HCT116 (cell line): Measurements from ENCODE around the gene CLEC16A. TPM values are rescaled to one million over a fixed set of nuclear protein-coding genes. Genes with fewer than 3 reads are reported as not detected.
"Not testable (repeated sequence)": the region's sequence is repeated elsewhere in the genome, so short reads cannot be mapped to it uniquely, and the experiment has no call there.

Experiments
- ATAC-seq: fragments of 200-7000 bp; cut with Tn5 transposase; 2 replicates; pipeline ENCODE4 v1.9.1; 2020; ENCODE audit warnings: mild to moderate bottlenecking, moderate library complexity
- BruUV-seq: library from RNA; stranded (reverse); fragments of 400-500 nt; replicated peaks from 2 replicates; lab custom pipeline; 2021; lab: Mats Ljungman, UMichigan
- CTCF ChIA-PET: fragments of 300-600 bp; sonication (Branson Sonifier 250); formaldehyde crosslinking; loops from one replicate; lab custom pipeline; 2021; ENCODE audit warnings: antibody characterized with exemption; lab: Charles Lee
- POLR2A ChIA-PET: fragments of 300-600, 350-600 bp; sonication (Branson Sonifier 250); formaldehyde crosslinking; loops from one replicate; lab custom pipeline; 2021; ENCODE audit warnings: antibody characterized with exemption; lab: Charles Lee
- RAD21 ChIA-PET, 2 experiments: fragments of 300-600 bp; sonication (Branson Sonifier 250); formaldehyde crosslinking; loops; one replicate each; lab custom pipeline; 2023; ENCODE audit warnings: low total read pairs in 2 of 2; ENCODE audit not compliant: uncharacterized antibody in 2 of 2, unreplicated experiment in 2 of 2, low non-redundant PET in 1 of 2; lab: Charles Lee
- DNase-seq: peaks from one replicate; pipeline ENCODE4 v3.0.0-alpha.2; 2010; ENCODE audit warnings: low read depth, low spot score
- H2AFZ ChIP-seq: fragments of 200-600 bp; shearing (Covaris generic), sonication (generic); 2 replicates; pipeline ENCODE4 v1.6.1; 2017; ENCODE audit warnings: low read depth, mixed run types, mixed read lengths, antibody characterized with exemption, low read length; ENCODE audit not compliant: poor library complexity, severe bottlenecking
- H3K27ac ChIP-seq: 2 replicates; pipeline ENCODE4 v1.5.1; 2012; ENCODE audit warnings: low read depth, low read length
- H3K27me3 ChIP-seq: fragments of 200-600 bp; sonication (generic); 2 replicates; pipeline ENCODE4 v1.6.1; 2016; ENCODE audit warnings: mixed run types, low read length, mixed read lengths; ENCODE audit not compliant: insufficient read depth
- H3K36me3 ChIP-seq, 2 experiments: fragments of 200-500 bp in 1 of 2; fragments of 200-600 bp in 1 of 2; sonication (Bioruptor generic) in 1 of 2; sonication (generic) in 1 of 2; 2 replicates each; pipeline versions ENCODE4 v1.5.1 to v1.6.1; 2014 to 2016; ENCODE audit warnings: low read length in 2 of 2, inconsistent platforms in 1 of 2, mixed read lengths in 1 of 2, mixed run types in 1 of 2; ENCODE audit not compliant: insufficient read depth in 2 of 2, control insufficient read depth in 1 of 2
- H3K4me1 ChIP-seq, 2 experiments: fragments of 200-600 bp in 1 of 2; sonication (generic) in 1 of 2; 2 replicates each; pipeline versions ENCODE4 v1.5.1 to v1.6.1; 2012 to 2017; ENCODE audit warnings: low read length in 2 of 2, inconsistent platforms in 1 of 2, mild to moderate bottlenecking in 1 of 2, mixed read lengths in 1 of 2, mixed run types in 1 of 2, moderate library complexity in 1 of 2; ENCODE audit not compliant: insufficient read depth in 2 of 2, control insufficient read depth in 1 of 2
- H3K4me2 ChIP-seq: fragments of 200-600 bp; sonication (generic); 2 replicates; pipeline ENCODE4 v1.6.1; 2017; ENCODE audit warnings: mixed run types, low read length, mixed read lengths
- H3K4me3 ChIP-seq, 2 experiments: fragments of 200-600 bp in 1 of 2; sonication (generic) in 1 of 2; replicated peaks in 1 of 2; 2 replicates each; pipeline ENCODE4 v1.5.1; 2011 to 2016; ENCODE audit warnings: low read length in 2 of 2, control low read depth in 1 of 2, low read depth in 1 of 2, mild to moderate bottlenecking in 1 of 2, mixed read lengths in 1 of 2, mixed run types in 1 of 2
- H3K79me2 ChIP-seq: fragments of 200-600 bp; sonication (generic); 2 replicates; pipeline ENCODE4 v1.6.1; 2017; ENCODE audit warnings: mild to moderate bottlenecking, mixed run types, low read length, moderate library complexity, mixed read lengths; ENCODE audit not compliant: insufficient read depth
- H3K9ac ChIP-seq: fragments of 200-600 bp; sonication (generic); 2 replicates; pipeline ENCODE4 v1.6.1; 2016; ENCODE audit warnings: low read length, mixed read lengths
- H3K9me2 ChIP-seq: fragments of 200-600 bp; sonication (generic), shearing (Covaris generic); 2 replicates; pipeline ENCODE4 v1.6.1; 2017; ENCODE audit warnings: mixed run types, mild to moderate bottlenecking, moderate library complexity; ENCODE audit not compliant: insufficient read depth
- H3K9me3 ChIP-seq, 2 experiments: fragments of 200-500 bp in 1 of 2; fragments of 200-600 bp in 1 of 2; sonication (Bioruptor generic) in 1 of 2; sonication (generic) in 1 of 2; 2 replicates each; pipeline ENCODE4 v1.6.1; 2014 to 2017; ENCODE audit warnings: low read length in 2 of 2, mixed read lengths in 2 of 2, inconsistent platforms in 1 of 2, low read depth in 1 of 2, mild to moderate bottlenecking in 1 of 2, mixed run types in 1 of 2, moderate library complexity in 1 of 2; ENCODE audit not compliant: control insufficient read depth in 1 of 2, insufficient read depth in 1 of 2
- H4K20me1 ChIP-seq: fragments of 200-600 bp; sonication (generic), shearing (Covaris generic); 2 replicates; pipeline ENCODE4 v1.6.1; 2017; ENCODE audit warnings: mixed run types, mild to moderate bottlenecking, moderate library complexity; ENCODE audit not compliant: insufficient read depth
- CBX3 ChIP-seq: IDR thresholded peaks from 2 replicates; pipeline ENCODE4 v1.6.1; 2012; ENCODE audit warnings: low read depth
- CEBPB ChIP-seq: IDR thresholded peaks from 2 replicates; pipeline ENCODE4 v1.6.1; 2012; ENCODE audit warnings: low read depth
- CTCF ChIP-seq, 3 experiments: fragments of 200-600 bp in 1 of 3; sonication (generic) in 1 of 3; IDR thresholded peaks in 2 of 3; conservative IDR thresholded peaks in 1 of 3; 2 replicates each; pipeline ENCODE4 v1.5.1; 2012 to 2017; ENCODE audit warnings: low read depth in 2 of 3, low read length in 2 of 3, antibody characterized with exemption in 1 of 3, borderline replicate concordance in 1 of 3, control low read depth in 1 of 3, mild to moderate bottlenecking in 1 of 3, mixed read lengths in 1 of 3, mixed run types in 1 of 3, moderate library complexity in 1 of 3; ENCODE audit not compliant: insufficient read depth in 1 of 3
- EGR1 ChIP-seq: IDR thresholded peaks from 2 replicates; pipeline ENCODE4 v1.6.1; 2012; ENCODE audit warnings: low read depth
- ELF1 ChIP-seq: IDR thresholded peaks from 2 replicates; pipeline ENCODE4 v1.6.1; 2012; ENCODE audit warnings: low read depth, borderline replicate concordance
- EZH2 ChIP-seq: fragments of 200-600 bp; sonication (generic); IDR thresholded peaks from 2 replicates; pipeline ENCODE4 v1.6.1; 2017; ENCODE audit warnings: antibody characterized with exemption, mixed run types
- EZH2phosphoT487 ChIP-seq: fragments of 200-600 bp; IDR thresholded peaks from 2 replicates; pipeline ENCODE4 v1.6.1; 2018; ENCODE audit warnings: antibody characterized with exemption, borderline replicate concordance
- FOSL1 ChIP-seq: IDR thresholded peaks from 2 replicates; pipeline ENCODE4 v1.6.1; 2012; ENCODE audit warnings: low read depth
- JUND ChIP-seq: IDR thresholded peaks from 2 replicates; pipeline ENCODE4 v1.6.1; 2012
- POLR2A ChIP-seq: IDR thresholded peaks from 2 replicates; pipeline ENCODE4 v1.7.0; 2011; ENCODE audit warnings: borderline replicate concordance; ENCODE audit not compliant: insufficient read depth, insufficient read length; ENCODE audit errors: extremely low read depth
- POLR2AphosphoS5 ChIP-seq: IDR thresholded peaks from 2 replicates; pipeline ENCODE4 v1.6.1; 2011; ENCODE audit warnings: mild to moderate bottlenecking, low read depth, low read length, moderate library complexity
- RAD21 ChIP-seq: IDR thresholded peaks from 2 replicates; pipeline ENCODE4 v1.6.1; 2012; ENCODE audit warnings: low read depth, mild to moderate bottlenecking
- SIN3A ChIP-seq: IDR thresholded peaks from 2 replicates; pipeline ENCODE4 v1.6.1; 2012; ENCODE audit warnings: low read depth
- SP1 ChIP-seq: IDR thresholded peaks from 2 replicates; pipeline ENCODE4 v1.6.1; 2012; ENCODE audit warnings: low read depth
- TCF7L2 ChIP-seq: IDR thresholded peaks from 2 replicates; pipeline ENCODE4 v1.7.0; 2011; ENCODE audit warnings: borderline replicate concordance, inconsistent platforms; ENCODE audit not compliant: insufficient read depth, insufficient read length; ENCODE audit errors: extremely low read depth
- YY1 ChIP-seq: IDR thresholded peaks from 2 replicates; pipeline ENCODE4 v1.6.1; 2011; ENCODE audit warnings: low read length, low read depth, moderate library complexity, mild to moderate bottlenecking; ENCODE audit not compliant: insufficient replicate concordance; ENCODE audit errors: extremely low read depth
- ZFX ChIP-seq: fragments of 450-650 bp; IDR thresholded peaks from 2 replicates; pipeline ENCODE4 v1.6.1; 2017
- intact Hi-C: fragments of 100-400 bp; cut with micrococcal nuclease; formaldehyde crosslinking; loops from 2 replicates; pipeline ENCODE4 v1.10.0; 2022
- total RNA-seq: library from RNA; stranded (reverse); gene quantifications from one replicate; pipeline ENCODE4 v1.2.1, GENCODE V29; 2021; ENCODE audit not compliant: unreplicated experiment
- TF ChIP-seq, protein P1 (sequence below): IDR thresholded peaks from 2 replicates; pipeline ENCODE4 v1.6.1; 2012

The CLEC16A gene
- total RNA-seq, 1 experiment from 2014 or later = 18.0 TPM

DNA sequence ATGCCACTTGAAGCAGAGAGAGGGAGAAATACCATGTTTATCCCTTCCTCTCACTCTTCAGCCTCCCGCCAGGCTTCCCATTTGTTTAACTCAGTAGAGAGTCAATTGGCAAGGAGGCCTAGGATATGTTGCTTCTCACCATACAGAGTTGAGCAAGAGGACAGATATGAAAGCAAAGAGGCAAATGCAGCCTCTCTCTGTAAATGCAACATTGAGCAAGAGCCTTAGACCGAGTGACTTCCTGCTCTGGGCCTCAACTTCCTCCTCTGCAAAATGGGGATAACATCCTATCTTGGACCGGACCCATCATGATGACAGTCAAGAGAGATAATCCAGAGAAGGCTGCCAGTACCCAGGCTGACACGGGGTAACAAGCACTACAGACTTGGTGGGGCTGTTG, 274.8 kb downstream of the CLEC16A start:
- Histone ChIP-seq H3K9me2 (no peaks in the 10 kb centered on the region), H3K36me3 (no peaks in the 10 kb centered on the region), H2AFZ (no peak overlapping the region), H3K9me3 (peaks cover 11 to 21% of the 10 kb centered on the region in 2 experiments; a peak in 3 of 4 replicates), H4K20me1 (no peaks in the 10 kb centered on the region), H3K79me2 (no peaks in the 10 kb centered on the region), H3K27me3 (no peaks in the 10 kb centered on the region), H3K4me1 (no peaks in the 10 kb centered on the region), H3K9ac (no peak overlapping the region), H3K4me2 (no peak overlapping the region), H3K4me3 (no peak overlapping the region), H3K27ac (no peak overlapping the region)
- TF ChIP-seq YY1 (no peak), POLR2A (no peak), RAD21 (no peak), CBX3 (no peak), SIN3A (no peak), POLR2AphosphoS5 (no peak), ZFX (no peak), JUND (no peak), EZH2phosphoT487 (no peak), CEBPB (no peak), EGR1 (no peak), FOSL1 (no peak), TCF7L2 (no peak), ELF1 (no peak), CTCF (IDR thresholded peaks at IDR 0.05 in 2 of 3, conservative IDR thresholded peaks at IDR 0.05 in 1 of 3; ENCODE audit: borderline replicate concordance in 1 of 3, insufficient read depth in 1 of 3, low read depth in 2 of 3, low read length in 2 of 3) (no peak), SP1 (no peak), EZH2 (no peak)
- TF ChIP-seq, protein P1, sequence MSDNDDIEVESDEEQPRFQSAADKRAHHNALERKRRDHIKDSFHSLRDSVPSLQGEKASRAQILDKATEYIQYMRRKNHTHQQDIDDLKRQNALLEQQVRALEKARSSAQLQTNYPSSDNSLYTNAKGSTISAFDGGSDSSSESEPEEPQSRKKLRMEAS = no peak
- ChIA-PET POLR2A (no interaction called here), RAD21 (no interaction called here), CTCF (no interaction called here)
- ATAC-seq = no peak
- DNase-seq = no peak
- no TSS peak for BruUV-seq
- intact Hi-C loops = no loop called here

- RAD21 ChIA-PET, intact Hi-C loops, H3K79me2 ChIP-seq, H3K27ac ChIP-seq, H2AFZ ChIP-seq, ATAC-seq, DNase-seq, H3K36me3 ChIP-seq, H4K20me1 ChIP-seq, H3K9me2 ChIP-seq, H3K9ac ChIP-seq, POLR2A ChIA-PET, H3K27me3 ChIP-seq, BruUV-seq, H3K4me2 ChIP-seq, H3K4me1 ChIP-seq, H3K4me3 ChIP-seq, CTCF ChIA-PET: not testable (repeated sequence)
- peaks cover 11 to 21% of the 10 kb centered on the region in 2 experiments; a peak in 3 of 4 replicates for H3K9me3 ChIP-seq
These were observed 276.1 kb downstream of the CLEC16A start for GRCh38 chr16:11220507-11220906.
